K562 (cell line): ENCODE data around the gene PAF1. TPM values are rescaled to one million over a fixed set of nuclear protein-coding genes. Genes with fewer than 3 reads are reported as not detected.

ENCODE experiments used
- CCAR2 ChIP-seq: fragments of 200-400 bp; formaldehyde crosslinking; IDR thresholded peaks from 2 replicates; pipeline ENCODE4 v1.6.1; 2017; ENCODE audit warnings: mild to moderate bottlenecking, low read depth, low read length
- CCNT2 ChIP-seq: IDR thresholded peaks from 2 replicates; pipeline ENCODE4 v1.6.1; 2011; ENCODE audit warnings: borderline replicate concordance, low read depth, mild to moderate bottlenecking, moderate library complexity, mixed read lengths, low read length; ENCODE audit not compliant: insufficient read length; ENCODE audit errors: extremely low read depth
- CREB3L1 ChIP-seq: fragments of 450-650 bp; IDR thresholded peaks from 2 replicates; pipeline ENCODE4 v1.6.1; 2014; ENCODE audit warnings: low read depth, mild to moderate bottlenecking, moderate library complexity, borderline replicate concordance
- HEY1 ChIP-seq: fragments of 250-450 bp; sonication (Bioruptor Pico); IDR thresholded peaks from 2 replicates; pipeline ENCODE4 v1.5.0; 2020; ENCODE audit warnings: mild to moderate bottlenecking, moderate library complexity, borderline replicate concordance
- HNRNPH1 ChIP-seq: fragments of 200-400 bp; formaldehyde crosslinking; optimal IDR thresholded peaks from 2 replicates; pipeline ENCODE3; 2017; ENCODE audit warnings: low read depth, mild to moderate bottlenecking, low read length, moderate library complexity
- MEF2A ChIP-seq: IDR thresholded peaks from 2 replicates; pipeline ENCODE4 v1.6.1; 2011; ENCODE audit warnings: low read depth, mild to moderate bottlenecking, low read length, moderate library complexity; ENCODE audit not compliant: control insufficient read depth
- RBM25 ChIP-seq: fragments of 200-400 bp; formaldehyde crosslinking; IDR thresholded peaks from 2 replicates; pipeline ENCODE4 v1.6.1; 2018; ENCODE audit warnings: low read length, low read depth, moderate library complexity; ENCODE audit not compliant: severe bottlenecking
- ZBTB40 ChIP-seq, 2 experiments: fragments of 450-650 bp in 1 of 2; sonication (generic) in 1 of 2; formaldehyde crosslinking in 1 of 2; IDR thresholded peaks; 2 replicates each; pipeline versions ENCODE4 v1.7.1 to v1.9.0; 2016 to 2022; ENCODE audit warnings: inconsistent platforms in 1 of 2, mild to moderate bottlenecking in 1 of 2, missing genetic modification reagents in 1 of 2
- ZNF146 ChIP-seq: IDR thresholded peaks from one replicate; pipeline ENCODE4 v1.6.1; 2018; ENCODE audit warnings: missing compliant biosample characterization; ENCODE audit not compliant: unreplicated experiment
- ZNF165 ChIP-seq: fragments of 250-450 bp; sonication (Bioruptor Pico); IDR thresholded peaks from 2 replicates; pipeline ENCODE4 v1.4.0; 2020; ENCODE audit warnings: borderline replicate concordance
- ZNF3 ChIP-seq: fragments of 250-450 bp; sonication (Bioruptor Pico); IDR thresholded peaks from 2 replicates; pipeline ENCODE4 v1.5.0; 2021; ENCODE audit warnings: mild to moderate bottlenecking, moderate library complexity
- polyA plus RNA-seq, 8 experiments: library from polyadenylated mRNA; depleted of rRNA in 4 of 8; stranded (reverse) in 5 of 8; unstranded in 3 of 8; fragments of >200 nt; fragmentation: Nextera tagmentation in 2 of 8; fragmentation: Illumina TruSeq in 1 of 8; extraction: Ambion mirVana in 2 of 8; extraction: Trizol in 1 of 8; gene quantifications; 2 replicates each; pipeline versions ENCODE4 v1.2.1 to v1.2.3, GENCODE V29; 2011 to 2014; ENCODE audit warnings: inconsistent platforms in 1 of 8, missing spikeins in 1 of 8
- total RNA-seq, 7 experiments: library from RNA; depleted of rRNA in 6 of 7; stranded (reverse); fragments of >200 nt in 6 of 7; fragmentation: Illumina TruSeq in 2 of 7; extraction: Trizol in 2 of 7; gene quantifications; 2 replicates each; pipeline versions ENCODE4 v1.2.1 to v1.2.3, GENCODE V29; 2011 to 2021; ENCODE audit warnings: low replicate concordance in 1 of 7
- TF ChIP-seq, protein P1 (sequence below), 2 experiments: fragments of 250-450 bp in 1 of 2; fragments of 450-650 bp in 1 of 2; sonication (Bioruptor Pico) in 1 of 2; IDR thresholded peaks; 2 replicates each; pipeline versions ENCODE4 v1.6.1 to v1.8.0; 2016 to 2021; ENCODE audit warnings: mild to moderate bottlenecking in 2 of 2, moderate library complexity in 2 of 2, missing compliant biosample characterization in 1 of 2, missing genetic modification characterization in 1 of 2
- TF ChIP-seq, protein P2 (sequence below): sonication (generic); formaldehyde crosslinking; IDR thresholded peaks from 2 replicates; pipeline ENCODE4 v1.8.1; 2023; ENCODE audit warnings: mild to moderate bottlenecking, missing genetic modification reagents

The PAF1 gene
- total and polyA plus RNA-seq, 9 of the 15 experiments (the other 6 are each of a cell fraction or from before 2014, with no cell fraction given) = 1.5 to 45.0 (median 33.8) TPM

DNA sequence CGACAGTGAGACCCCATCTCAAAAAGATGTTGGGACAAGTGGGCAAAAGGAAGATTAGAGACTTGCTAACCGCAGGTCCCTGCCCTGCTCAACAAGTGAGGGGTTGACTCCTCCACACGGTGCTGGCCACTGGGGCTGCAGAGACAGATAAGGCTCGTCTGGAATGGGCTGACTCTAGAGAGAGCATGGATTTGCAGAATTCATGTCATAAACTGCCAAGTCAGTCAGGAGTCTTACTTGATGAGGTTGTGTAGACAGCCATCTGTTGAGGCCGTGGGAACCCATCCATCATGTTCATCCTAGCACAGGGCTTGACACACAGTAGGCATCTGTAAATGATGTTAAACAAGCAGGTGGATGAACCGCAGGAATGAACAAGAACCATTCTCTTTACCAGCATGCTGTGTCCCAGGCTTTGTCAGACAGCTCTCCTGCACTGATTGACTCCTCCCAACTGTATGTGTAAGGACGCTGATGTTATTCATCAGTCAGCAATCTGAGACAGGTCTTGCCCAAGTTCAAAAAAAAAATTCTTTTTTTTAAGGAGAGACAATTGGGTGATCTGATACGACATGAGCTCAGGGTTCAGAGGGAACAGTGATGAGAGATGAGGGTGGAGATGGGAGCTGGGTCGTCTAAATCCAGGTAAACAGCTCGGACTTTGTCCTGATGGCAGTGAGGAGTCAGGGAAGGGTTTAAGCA lies 8.8 kb downstream of the PAF1 start (continued):
- TF ChIP-seq, protein P1, sequence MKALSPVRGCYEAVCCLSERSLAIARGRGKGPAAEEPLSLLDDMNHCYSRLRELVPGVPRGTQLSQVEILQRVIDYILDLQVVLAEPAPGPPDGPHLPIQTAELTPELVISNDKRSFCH (CRISPR knock-in tag; IDR thresholded peaks at IDR 0.05) = no peak
- TF ChIP-seq, protein P1 (tag; IDR thresholded peaks at IDR 0.05) = peak; percentile 82
- no peak for TF ChIP-seq MEF2A
- TF ChIP-seq RBM25 = no peak
- no peak for TF ChIP-seq CREB3L1
- TF ChIP-seq HEY1 (CRISPR knock-in tag) = no peak
- no peak for TF ChIP-seq ZNF3
- no peak for TF ChIP-seq ZNF165
- TF ChIP-seq, protein P2, sequence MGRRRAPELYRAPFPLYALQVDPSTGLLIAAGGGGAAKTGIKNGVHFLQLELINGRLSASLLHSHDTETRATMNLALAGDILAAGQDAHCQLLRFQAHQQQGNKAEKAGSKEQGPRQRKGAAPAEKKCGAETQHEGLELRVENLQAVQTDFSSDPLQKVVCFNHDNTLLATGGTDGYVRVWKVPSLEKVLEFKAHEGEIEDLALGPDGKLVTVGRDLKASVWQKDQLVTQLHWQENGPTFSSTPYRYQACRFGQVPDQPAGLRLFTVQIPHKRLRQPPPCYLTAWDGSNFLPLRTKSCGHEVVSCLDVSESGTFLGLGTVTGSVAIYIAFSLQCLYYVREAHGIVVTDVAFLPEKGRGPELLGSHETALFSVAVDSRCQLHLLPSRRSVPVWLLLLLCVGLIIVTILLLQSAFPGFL (CRISPR knock-in tag) = no peak
- TF ChIP-seq HNRNPH1 = no peak
- no peak for TF ChIP-seq CCAR2
- no peak for TF ChIP-seq ZBTB40 (IDR thresholded peaks at IDR 0.05)
- no peak for TF ChIP-seq ZBTB40 (CRISPR knock-in tag; IDR thresholded peaks at IDR 0.05)
- TF ChIP-seq CCNT2 = no peak
- TF ChIP-seq ZNF146 (CRISPR knock-in tag) = no peak
